Keratinocyte (primary cell): ENCODE results near the gene SETBP1. TPM values are rescaled to one million over a fixed set of nuclear protein-coding genes. Genes with fewer than 3 reads are reported as not detected.

ENCODE experiments used
- DNase-seq: peaks from one replicate; pipeline ENCODE4 v3.0.0-alpha.2; 2011; ENCODE audit warnings: low read depth, missing footprints, low spot score
- FAIRE-seq: peaks from 2 replicates; lab custom pipeline; 2011; peaks lifted over from hg19 to GRCh38; lab: Jason Lieb, UNC
- H2AFZ ChIP-seq: 2 replicates; pipeline ENCODE4 v1.6.0; 2012; ENCODE audit warnings: low read length, control low read depth, inconsistent platforms; ENCODE audit not compliant: control insufficient read depth
- H3K27ac ChIP-seq: 2 replicates; pipeline ENCODE4 v1.5.1; 2011; ENCODE audit warnings: low read length; ENCODE audit not compliant: control insufficient read depth, insufficient read depth
- H3K27me3 ChIP-seq: 3 replicates; pipeline ENCODE4 v1.6.0; 2011; ENCODE audit warnings: low read length; ENCODE audit not compliant: control insufficient read depth, insufficient read depth; ENCODE audit errors: extremely low read depth
- H3K36me3 ChIP-seq, 2 experiments: 2 replicates in 1 of 2; 3 replicates in 1 of 2; pipeline ENCODE4 v1.5.1; 2011; ENCODE audit warnings: low read length in 2 of 2, mild to moderate bottlenecking in 1 of 2; ENCODE audit not compliant: control insufficient read depth in 2 of 2, insufficient read depth in 2 of 2; ENCODE audit errors: extremely low read depth in 1 of 2
- H3K4me1 ChIP-seq: 3 replicates; pipeline ENCODE4 v1.5.1; 2011; ENCODE audit warnings: low read length; ENCODE audit not compliant: control insufficient read depth, insufficient read depth; ENCODE audit errors: extremely low read depth
- H3K4me2 ChIP-seq: 3 replicates; pipeline ENCODE4 v1.6.0; 2011; ENCODE audit warnings: low read depth, low read length; ENCODE audit not compliant: control insufficient read depth, insufficient read depth; ENCODE audit errors: extremely low read depth
- H3K4me3 ChIP-seq, 3 experiments: fragments of 200-600 bp in 1 of 3; sonication (generic) in 1 of 3; 2 replicates in 2 of 3; 3 replicates in 1 of 3; pipeline ENCODE4 v1.5.1; 2011 to 2016; ENCODE audit warnings: low read length in 3 of 3, mild to moderate bottlenecking in 3 of 3, control low read depth in 2 of 3, inconsistent platforms in 1 of 3, low read depth in 1 of 3, mixed read lengths in 1 of 3, mixed run types in 1 of 3, moderate library complexity in 1 of 3; ENCODE audit not compliant: control insufficient read depth in 2 of 3, insufficient read depth in 2 of 3; ENCODE audit errors: extremely low read depth in 1 of 3
- H3K79me2 ChIP-seq: 2 replicates; pipeline ENCODE4 v1.6.0; 2012; ENCODE audit warnings: low read length; ENCODE audit not compliant: control insufficient read depth, insufficient read depth
- H3K9ac ChIP-seq: 3 replicates; pipeline ENCODE4 v1.6.0; 2011; ENCODE audit warnings: low read length; ENCODE audit not compliant: control insufficient read depth, insufficient read depth; ENCODE audit errors: extremely low read depth
- H3K9me1 ChIP-seq: 3 replicates; pipeline ENCODE4 v1.6.0; 2011; ENCODE audit warnings: low read length; ENCODE audit not compliant: control insufficient read depth, insufficient read depth; ENCODE audit errors: extremely low read depth
- H3K9me3 ChIP-seq: 2 replicates; pipeline ENCODE4 v1.5.1; 2012; ENCODE audit warnings: low read depth, low read length; ENCODE audit not compliant: control insufficient read depth
- H4K20me1 ChIP-seq: 3 replicates; pipeline ENCODE4 v1.6.0; 2011; ENCODE audit warnings: low read length; ENCODE audit not compliant: control insufficient read depth, insufficient read depth; ENCODE audit errors: extremely low read depth
- EZH2 ChIP-seq: IDR thresholded peaks from one replicate; pipeline ENCODE4 v1.6.1; 2012; ENCODE audit warnings: inconsistent platforms, mild to moderate bottlenecking, low read length, moderate library complexity
- dilution Hi-C: fragments of 300-500 bp; cut with MboI; formaldehyde crosslinking; loops from one replicate; pipeline ENCODE4 v1.7.0; 2020; ENCODE audit warnings: low sequenced_read_pairs; ENCODE audit not compliant: extremely low pct_ligation_motif_present
- polyA plus RNA-seq, 5 experiments: library from polyadenylated mRNA; depleted of rRNA in 3 of 5; stranded (reverse) in 3 of 5; stranded (forward) in 1 of 5; unstranded in 1 of 5; fragments of >200 nt; gene quantifications; 1 replicate in 1 of 5; 2 replicates in 3 of 5; 3 replicates in 1 of 5; pipeline versions ENCODE4 v1.2.1 to v1.2.3, GENCODE V29; 2011 to 2012; ENCODE audit warnings: missing spikeins in 2 of 5, low read depth in 1 of 5, low replicate concordance in 1 of 5
- TF ChIP-seq, protein P1 (sequence below), 3 experiments: IDR thresholded peaks in 1 of 3; conservative IDR thresholded peaks in 1 of 3; optimal IDR thresholded peaks in 1 of 3; 2 replicates in 2 of 3; 3 replicates in 1 of 3; pipeline versions ENCODE3 to v1.5.1; 2011; ENCODE audit warnings: low read length in 3 of 3, mild to moderate bottlenecking in 3 of 3, moderate library complexity in 2 of 3, control low read depth in 1 of 3, inconsistent platforms in 1 of 3; ENCODE audit not compliant: insufficient read depth in 2 of 3; ENCODE audit errors: extremely low read depth in 1 of 3

SETBP1 gene
- polyA plus RNA-seq, 1 donor (not counting 4 experiments of a cell fraction or from before 2014, with no cell fraction given), result 3.3 TPM

- H3K4me3 ChIP-seq, result no peak overlapping the region
- H3K9me3 ChIP-seq, result no peaks in the 10 kb centered on the region
- no peak overlapping the region for H3K9ac ChIP-seq
- H2AFZ ChIP-seq, result no peak overlapping the region
- H3K9me1 ChIP-seq, result no peaks in the 10 kb centered on the region
- H3K27me3 ChIP-seq, result no peaks in the 10 kb centered on the region
- H3K27ac ChIP-seq, result no peak overlapping the region
- H3K4me1 ChIP-seq, result peaks cover 21% of the 10 kb centered on the region
- H3K4me2 ChIP-seq, result no peak overlapping the region
- TF ChIP-seq, protein P1, sequence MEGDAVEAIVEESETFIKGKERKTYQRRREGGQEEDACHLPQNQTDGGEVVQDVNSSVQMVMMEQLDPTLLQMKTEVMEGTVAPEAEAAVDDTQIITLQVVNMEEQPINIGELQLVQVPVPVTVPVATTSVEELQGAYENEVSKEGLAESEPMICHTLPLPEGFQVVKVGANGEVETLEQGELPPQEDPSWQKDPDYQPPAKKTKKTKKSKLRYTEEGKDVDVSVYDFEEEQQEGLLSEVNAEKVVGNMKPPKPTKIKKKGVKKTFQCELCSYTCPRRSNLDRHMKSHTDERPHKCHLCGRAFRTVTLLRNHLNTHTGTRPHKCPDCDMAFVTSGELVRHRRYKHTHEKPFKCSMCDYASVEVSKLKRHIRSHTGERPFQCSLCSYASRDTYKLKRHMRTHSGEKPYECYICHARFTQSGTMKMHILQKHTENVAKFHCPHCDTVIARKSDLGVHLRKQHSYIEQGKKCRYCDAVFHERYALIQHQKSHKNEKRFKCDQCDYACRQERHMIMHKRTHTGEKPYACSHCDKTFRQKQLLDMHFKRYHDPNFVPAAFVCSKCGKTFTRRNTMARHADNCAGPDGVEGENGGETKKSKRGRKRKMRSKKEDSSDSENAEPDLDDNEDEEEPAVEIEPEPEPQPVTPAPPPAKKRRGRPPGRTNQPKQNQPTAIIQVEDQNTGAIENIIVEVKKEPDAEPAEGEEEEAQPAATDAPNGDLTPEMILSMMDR (optimal IDR thresholded peaks at IDR 0.05 in 1 of 3, IDR thresholded peaks at IDR 0.05 in 1 of 3, conservative IDR thresholded peaks at IDR 0.05 in 1 of 3; ENCODE audit: extremely low read depth in 1 of 3, insufficient read depth in 2 of 3, low read length in 3 of 3), result no peak
- no peak for TF ChIP-seq EZH2
- H3K36me3 ChIP-seq, result no peaks in the 10 kb centered on the region
- H3K79me2 ChIP-seq, result no peaks in the 10 kb centered on the region
- dilution Hi-C loops, result no loop called here
- FAIRE-seq (no peak), DNase-seq (no peak)
- H4K20me1 ChIP-seq, result no peaks in the 10 kb centered on the region
These were observed 342.8 kb downstream of the SETBP1 start for GRCh38 chr18:45023519-45023918.

- Histone ChIP-seq H3K4me3 (no peak overlapping the region), H3K27me3 (no peaks in the 10 kb centered on the region), H3K79me2 (no peaks in the 10 kb centered on the region), H3K9me3 (no peaks in the 10 kb centered on the region), H3K4me2 (no peak overlapping the region), H3K9ac (no peak overlapping the region), H3K36me3 (no peaks in the 10 kb centered on the region), H3K27ac (no peak overlapping the region), H3K4me1 (peaks cover 14% of the 10 kb centered on the region), H4K20me1 (no peaks in the 10 kb centered on the region), H3K9me1 (no peaks in the 10 kb centered on the region), H2AFZ (no peak overlapping the region)
- TF ChIP-seq, protein P1 (optimal IDR thresholded peaks at IDR 0.05 in 1 of 3, IDR thresholded peaks at IDR 0.05 in 1 of 3, conservative IDR thresholded peaks at IDR 0.05 in 1 of 3; ENCODE audit: extremely low read depth in 1 of 3, insufficient read depth in 2 of 3, low read length in 3 of 3), result no peak
- no peak for TF ChIP-seq EZH2
- DNase-seq, result no peak
- dilution Hi-C loops, result no loop called here
- no peak for FAIRE-seq
These were observed 343.8 kb downstream of the SETBP1 start for GRCh38 chr18:45024357-45025088.
